ENCODE results near the gene VWF.
A peak's percentile ranks its signal among the peaks of the same experiment; 100 is the strongest.
"Not testable (repeated sequence)": the region's sequence is repeated elsewhere in the genome, so short reads cannot be mapped to it uniquely, and the experiment has no call there.

The VWF gene

GRCh38 chr12:6015271-6015670 lies 109.2 kb downstream of the VWF start:
- H3K4me1 ChIP-seq (ENCODE audit: insufficient read depth, low read length); H2AFZ ChIP-seq (ENCODE audit: low read depth, low read length); H3K4me3 ChIP-seq (ENCODE audit: low read length); H3K36me3 ChIP-seq (ENCODE audit: insufficient read depth, low read length); H3K9me3 ChIP-seq (ENCODE audit: low read length); H3K27me3 ChIP-seq (ENCODE audit: insufficient read depth, low read length): not testable (repeated sequence)

GRCh38 chr12:6010631-6011350 lies 113.7 kb downstream of the VWF start:
- H3K27me3 ChIP-seq (ENCODE audit: insufficient read depth, low read length); H3K9me3 ChIP-seq (ENCODE audit: low read length); H3K4me1 ChIP-seq (ENCODE audit: insufficient read depth, low read length); H3K36me3 ChIP-seq (ENCODE audit: insufficient read depth, low read length); H2AFZ ChIP-seq (ENCODE audit: low read depth, low read length); H3K4me3 ChIP-seq (ENCODE audit: low read length): not testable (repeated sequence)

- no peak overlapping the region for H2AFZ ChIP-seq (ENCODE audit: low read depth, low read length)
- no peak overlapping the region for H3K4me3 ChIP-seq (ENCODE audit: low read length)
- no peaks in the 10 kb centered on the region for H3K4me1 ChIP-seq (ENCODE audit: insufficient read depth, low read length)
- H3K27me3 ChIP-seq (ENCODE audit: insufficient read depth, low read length): no peaks in the 10 kb centered on the region
- H3K36me3 ChIP-seq (ENCODE audit: insufficient read depth, low read length): no peaks in the 10 kb centered on the region
- H3K9me3 ChIP-seq (ENCODE audit: low read length): no peaks in the 10 kb centered on the region
Measured at GRCh38 chr12:5997260-5997659, 127.2 kb downstream of the VWF start.

GRCh38 chr12:5996459-5996858 lies 128.0 kb downstream of the VWF start:
- Histone ChIP-seq H3K4me1 (ENCODE audit: insufficient read depth, low read length) (no peaks in the 10 kb centered on the region), H3K4me3 (ENCODE audit: low read length) (no peak overlapping the region), H3K9me3 (ENCODE audit: low read length) (no peaks in the 10 kb centered on the region), H2AFZ (ENCODE audit: low read depth, low read length) (no peak overlapping the region), H3K36me3 (ENCODE audit: insufficient read depth, low read length) (no peaks in the 10 kb centered on the region), H3K27me3 (ENCODE audit: insufficient read depth, low read length) (no peaks in the 10 kb centered on the region)

- H3K9me3 ChIP-seq (ENCODE audit: low read length): no peaks in the 10 kb centered on the region
- no peak overlapping the region for H2AFZ ChIP-seq (ENCODE audit: low read depth, low read length)
- H3K27me3 ChIP-seq (ENCODE audit: insufficient read depth, low read length): no peaks in the 10 kb centered on the region
- peaks cover 25% of the 10 kb centered on the region for H3K4me1 ChIP-seq (ENCODE audit: insufficient read depth, low read length)
- H3K4me3 ChIP-seq (ENCODE audit: low read length): no peak overlapping the region
- H3K36me3 ChIP-seq (ENCODE audit: insufficient read depth, low read length): no peaks in the 10 kb centered on the region
Measured at GRCh38 chr12:5989621-5990020, 134.8 kb downstream of the VWF start.

- Histone ChIP-seq H3K4me3 (ENCODE audit: low read length) (no peak overlapping the region), H3K36me3 (ENCODE audit: insufficient read depth, low read length) (no peaks in the 10 kb centered on the region)
Measured at GRCh38 chr12:5988659-5989116, 135.8 kb downstream of the VWF start.

GRCh38 chr12:5988088-5988487 lies 136.4 kb downstream of the VWF start:
- no peak overlapping the region for H3K4me3 ChIP-seq (ENCODE audit: low read length)
- no peaks in the 10 kb centered on the region for H3K36me3 ChIP-seq (ENCODE audit: insufficient read depth, low read length)
- H3K4me1 ChIP-seq (ENCODE audit: insufficient read depth, low read length): peaks cover 25% of the 10 kb centered on the region
- H2AFZ ChIP-seq (ENCODE audit: low read depth, low read length): no peak overlapping the region
- H3K27me3 ChIP-seq (ENCODE audit: insufficient read depth, low read length): no peaks in the 10 kb centered on the region
- H3K9me3 ChIP-seq (ENCODE audit: low read length): no peaks in the 10 kb centered on the region

More at GRCh38 chr12:5988659-5989116, 135.8 kb downstream of the VWF start:
- H2AFZ ChIP-seq (ENCODE audit: low read depth, low read length): peak overlapping the region; percentile 1
- H3K9me3 ChIP-seq (ENCODE audit: low read length): no peaks in the 10 kb centered on the region
- peaks cover 25% of the 10 kb centered on the region for H3K4me1 ChIP-seq (ENCODE audit: insufficient read depth, low read length)
- H3K27me3 ChIP-seq (ENCODE audit: insufficient read depth, low read length): no peaks in the 10 kb centered on the region

GRCh38 chr12:5987573-5987972 lies 136.9 kb downstream of the VWF start:
- Histone ChIP-seq H2AFZ (ENCODE audit: low read depth, low read length) (no peak overlapping the region), H3K4me3 (ENCODE audit: low read length) (no peak overlapping the region), H3K4me1 (ENCODE audit: insufficient read depth, low read length) (peaks cover 25% of the 10 kb centered on the region), H3K27me3 (ENCODE audit: insufficient read depth, low read length) (no peaks in the 10 kb centered on the region), H3K36me3 (ENCODE audit: insufficient read depth, low read length) (no peaks in the 10 kb centered on the region), H3K9me3 (ENCODE audit: low read length) (no peaks in the 10 kb centered on the region)

GRCh38 chr12:5985471-5985870 lies 139.0 kb downstream of the VWF start:
- no peaks in the 10 kb centered on the region for H3K9me3 ChIP-seq (ENCODE audit: low read length)
- peaks cover 25% of the 10 kb centered on the region for H3K4me1 ChIP-seq (ENCODE audit: insufficient read depth, low read length)
- H3K36me3 ChIP-seq (ENCODE audit: insufficient read depth, low read length): no peaks in the 10 kb centered on the region
- H2AFZ ChIP-seq (ENCODE audit: low read depth, low read length): no peak overlapping the region
- no peaks in the 10 kb centered on the region for H3K27me3 ChIP-seq (ENCODE audit: insufficient read depth, low read length)
- no peak overlapping the region for H3K4me3 ChIP-seq (ENCODE audit: low read length)

GRCh38 chr12:5984873-5985272 lies 139.6 kb downstream of the VWF start:
- H3K9me3 ChIP-seq (ENCODE audit: low read length): no peaks in the 10 kb centered on the region
- no peaks in the 10 kb centered on the region for H3K27me3 ChIP-seq (ENCODE audit: insufficient read depth, low read length)
- H3K36me3 ChIP-seq (ENCODE audit: insufficient read depth, low read length): no peaks in the 10 kb centered on the region
- no peak overlapping the region for H3K4me3 ChIP-seq (ENCODE audit: low read length)
- no peak overlapping the region for H2AFZ ChIP-seq (ENCODE audit: low read depth, low read length)
- H3K4me1 ChIP-seq (ENCODE audit: insufficient read depth, low read length): peaks cover 25% of the 10 kb centered on the region

- Histone ChIP-seq H3K4me1 (ENCODE audit: insufficient read depth, low read length) (peaks cover 16% of the 10 kb centered on the region), H2AFZ (ENCODE audit: low read depth, low read length) (no peak overlapping the region), H3K27me3 (ENCODE audit: insufficient read depth, low read length) (no peaks in the 10 kb centered on the region), H3K9me3 (ENCODE audit: low read length) (no peaks in the 10 kb centered on the region), H3K36me3 (ENCODE audit: insufficient read depth, low read length) (no peaks in the 10 kb centered on the region), H3K4me3 (ENCODE audit: low read length) (no peak overlapping the region)
Measured at GRCh38 chr12:5982106-5982505, 142.4 kb downstream of the VWF start.

- Histone ChIP-seq H3K36me3 (ENCODE audit: insufficient read depth, low read length) (no peaks in the 10 kb centered on the region), H3K4me1 (ENCODE audit: insufficient read depth, low read length) (no peaks in the 10 kb centered on the region), H3K27me3 (ENCODE audit: insufficient read depth, low read length) (no peaks in the 10 kb centered on the region), H3K4me3 (ENCODE audit: low read length) (no peak overlapping the region), H2AFZ (ENCODE audit: low read depth, low read length) (no peak overlapping the region), H3K9me3 (ENCODE audit: low read length) (no peaks in the 10 kb centered on the region)
Measured at GRCh38 chr12:5977556-5977955, 146.9 kb downstream of the VWF start.

- no peak overlapping the region for H3K4me3 ChIP-seq (ENCODE audit: low read length)
- H3K9me3 ChIP-seq (ENCODE audit: low read length): no peaks in the 10 kb centered on the region
- no peaks in the 10 kb centered on the region for H3K4me1 ChIP-seq (ENCODE audit: insufficient read depth, low read length)
- no peaks in the 10 kb centered on the region for H3K36me3 ChIP-seq (ENCODE audit: insufficient read depth, low read length)
- no peak overlapping the region for H2AFZ ChIP-seq (ENCODE audit: low read depth, low read length)
- H3K27me3 ChIP-seq (ENCODE audit: insufficient read depth, low read length): no peaks in the 10 kb centered on the region
Measured at GRCh38 chr12:5976711-5977110, 147.8 kb downstream of the VWF start.

GRCh38 chr12:5976196-5976595 lies 148.3 kb downstream of the VWF start:
- no peaks in the 10 kb centered on the region for H3K36me3 ChIP-seq (ENCODE audit: insufficient read depth, low read length)
- H3K4me3 ChIP-seq (ENCODE audit: low read length): no peak overlapping the region
- no peaks in the 10 kb centered on the region for H3K4me1 ChIP-seq (ENCODE audit: insufficient read depth, low read length)

More at GRCh38 chr12:5976196-5976595, 148.3 kb downstream of the VWF start:
- Histone ChIP-seq H3K9me3 (ENCODE audit: low read length) (no peaks in the 10 kb centered on the region), H2AFZ (ENCODE audit: low read depth, low read length) (no peak overlapping the region), H3K27me3 (ENCODE audit: insufficient read depth, low read length) (no peaks in the 10 kb centered on the region)

Data from neuron (in vitro differentiated cells).